ENCODE measurements around the gene LSM7.
"Not testable (repeated sequence)": the region's sequence is repeated elsewhere in the genome, so short reads cannot be mapped to it uniquely, and the experiment has no call there.

The LSM7 gene

GRCh38 chr19:2352121-2352520 lies 23.7 kb upstream of the LSM7 start:
- no peak overlapping the region for H3K4me3 ChIP-seq (ENCODE audit: low read depth, low read length)
- no peaks in the 10 kb centered on the region for H3K9me3 ChIP-seq
- TF ChIP-seq CTCF (IDR thresholded peaks at IDR 0.05; ENCODE audit: low read depth, low read length), result no peak
- DNase-seq, result no peak
- H3K36me3 ChIP-seq, result peaks cover 19% of the 10 kb centered on the region
- no peaks in the 10 kb centered on the region for H3K4me1 ChIP-seq
- H3K27me3 ChIP-seq, result no peaks in the 10 kb centered on the region

GRCh38 chr19:2351591-2351990 lies 23.2 kb upstream of the LSM7 start:
- Histone ChIP-seq H3K4me1 (no peaks in the 10 kb centered on the region; the same call in 1 of the 2 replicates), H3K27me3 (no peaks in the 10 kb centered on the region), H3K36me3 (peaks cover 21% of the 10 kb centered on the region), H3K9me3 (no peaks in the 10 kb centered on the region), H3K4me3 (ENCODE audit: low read depth, low read length) (no peak overlapping the region)
- no peak for TF ChIP-seq CTCF (IDR thresholded peaks at IDR 0.05; ENCODE audit: low read depth, low read length)
- no peak for DNase-seq

DNA sequence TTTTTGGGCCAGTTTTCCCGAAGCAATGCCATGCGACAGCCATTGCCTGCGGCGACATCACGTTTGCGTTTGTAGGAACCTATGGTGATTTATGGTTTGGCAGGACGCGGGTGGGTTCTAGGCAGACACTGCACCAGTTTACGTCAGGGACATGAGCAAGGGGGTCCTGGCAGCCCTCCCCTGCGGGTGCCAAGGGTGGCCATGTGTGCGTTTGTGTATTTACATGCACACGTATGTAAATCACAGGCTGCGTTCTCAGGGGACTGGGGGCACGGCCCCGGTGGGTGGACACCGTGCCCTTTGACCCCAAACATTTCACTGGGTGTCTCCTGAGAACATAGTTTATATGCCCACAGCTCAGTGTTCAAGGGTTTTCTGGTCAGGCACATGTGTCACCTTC lies 22.3 kb upstream of the LSM7 start:
- Histone ChIP-seq H3K4me1 (peaks cover 7% of the 10 kb centered on the region; the same call in 1 of the 2 replicates), H3K36me3 (peaks cover 26% of the 10 kb centered on the region), H3K4me3 (ENCODE audit: low read depth, low read length) (no peak overlapping the region), H3K9me3 (no peaks in the 10 kb centered on the region), H3K27me3 (no peaks in the 10 kb centered on the region)
- no peak for TF ChIP-seq CTCF (IDR thresholded peaks at IDR 0.05; ENCODE audit: low read depth, low read length)
- no peak for DNase-seq

DNA sequence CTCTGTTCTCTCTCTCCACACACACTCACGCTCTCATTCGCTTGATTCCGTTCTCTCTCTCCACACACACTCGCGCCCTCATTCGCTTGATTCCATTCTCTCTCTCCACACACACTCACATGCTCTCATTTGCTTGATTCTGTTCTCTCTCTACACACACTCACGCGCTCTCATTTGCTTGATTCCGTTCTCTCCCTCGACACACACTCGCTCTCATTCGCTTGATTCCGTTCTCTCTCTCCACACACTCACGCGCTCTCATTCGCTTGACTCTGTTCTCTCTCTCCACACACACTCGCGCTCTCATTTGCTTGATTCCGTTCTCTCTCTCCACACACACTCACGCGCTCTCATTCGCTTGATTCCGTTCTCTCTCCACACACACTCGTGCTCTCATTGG lies 21.4 kb upstream of the LSM7 start:
- peaks cover 31% of the 10 kb centered on the region for H3K36me3 ChIP-seq
- H3K9me3 ChIP-seq; H3K4me1 ChIP-seq; H3K4me3 ChIP-seq (ENCODE audit: low read depth, low read length); H3K27me3 ChIP-seq; DNase-seq: not testable (repeated sequence)

DNA sequence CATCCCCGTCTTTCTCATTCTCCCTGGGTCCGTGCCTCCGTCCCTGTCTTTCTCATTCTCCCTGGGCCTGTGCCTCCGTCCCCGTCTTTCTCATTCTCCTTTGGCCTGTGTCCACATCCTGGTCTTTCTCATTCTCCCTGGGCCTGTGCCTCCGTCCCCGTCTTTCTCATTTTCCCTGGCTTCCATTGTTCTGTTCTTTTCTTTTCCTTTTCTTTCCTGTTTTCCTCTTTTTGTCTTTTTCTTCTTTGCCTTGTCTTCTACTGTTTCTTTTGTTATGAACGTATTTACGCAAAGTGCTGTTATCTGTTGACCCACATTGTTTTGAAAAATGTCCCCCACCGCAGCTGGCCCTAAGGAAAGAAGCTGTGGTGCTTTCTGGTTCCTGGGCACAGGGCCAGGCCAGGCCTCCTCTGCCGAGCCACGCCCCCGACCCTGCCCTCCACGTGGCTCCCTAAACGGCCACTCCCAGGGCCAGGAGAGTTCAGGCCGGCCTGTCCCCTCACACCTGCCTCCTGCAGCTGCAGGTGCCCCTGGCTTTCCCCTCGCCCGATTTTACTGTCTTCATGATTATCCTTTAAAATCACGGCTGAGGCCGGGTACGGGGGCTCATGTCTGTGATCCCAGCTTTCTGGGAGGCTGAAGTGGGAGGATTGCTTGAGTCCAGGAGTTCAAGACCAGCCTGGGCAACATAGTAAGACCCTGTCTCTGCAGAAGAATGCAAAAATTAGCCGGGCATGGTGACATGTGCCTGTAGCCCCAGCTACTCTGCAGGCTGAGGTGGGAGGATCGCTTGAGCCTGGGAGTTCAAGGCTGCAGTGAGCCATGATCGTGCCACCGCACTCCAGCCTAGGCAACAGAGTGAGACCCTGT lies 17.6 kb upstream of the LSM7 start:
- Histone ChIP-seq H3K9me3 (no peaks in the 10 kb centered on the region), H3K4me1 (peaks cover 11% of the 10 kb centered on the region), H3K4me3 (ENCODE audit: low read depth, low read length) (no peak overlapping the region), H3K27me3 (no peaks in the 10 kb centered on the region), H3K36me3 (peaks cover 39% of the 10 kb centered on the region)
- DNase-seq, result peak; percentile 78
- TF ChIP-seq CTCF (IDR thresholded peaks at IDR 0.05; ENCODE audit: low read depth, low read length), result no peak

DNA sequence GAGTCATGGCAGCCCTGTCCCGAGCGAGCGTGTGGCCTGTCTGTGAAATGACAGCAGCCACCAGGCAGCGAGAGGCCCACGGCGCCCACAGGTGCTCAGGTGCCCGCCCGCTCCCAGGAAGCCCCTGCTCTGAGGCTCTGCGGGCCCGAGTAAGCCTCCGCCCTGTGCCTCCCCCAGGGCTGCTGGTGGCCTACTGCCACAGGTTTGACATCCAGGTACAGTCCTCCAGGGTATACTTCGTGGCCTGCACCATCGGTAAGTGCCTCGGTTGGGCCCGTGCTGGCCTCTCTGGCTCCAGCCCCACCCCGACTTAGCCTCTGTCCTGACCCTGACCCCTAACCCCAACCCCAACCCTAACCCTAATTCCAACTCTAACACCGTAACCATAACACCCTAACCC lies 16.7 kb upstream of the LSM7 start:
- no peaks in the 10 kb centered on the region for H3K27me3 ChIP-seq
- H3K36me3 ChIP-seq, result peaks cover 46% of the 10 kb centered on the region
- no peaks in the 10 kb centered on the region for H3K9me3 ChIP-seq

More for the DNA sequence above, 16.7 kb upstream of the LSM7 start:
- TF ChIP-seq CTCF (IDR thresholded peaks at IDR 0.05; ENCODE audit: low read depth, low read length), result no peak
- Histone ChIP-seq H3K4me1 (peaks cover 11% of the 10 kb centered on the region), H3K4me3 (ENCODE audit: low read depth, low read length) (no peak overlapping the region)
- DNase-seq, result no peak

Measured in BE2C (cell line).